ENCODE data around the gene GALNT1.

GALNT1 gene

GRCh38 chr18:35597758-35598157, 16.2 kb downstream of the GALNT1 start:
- H3K4me3 ChIP-seq (ENCODE audit: insufficient read depth, low read depth, low read length, poor library complexity, severe bottlenecking), result no peak overlapping the region
- DNase-seq, result no peak
- H3K9me3 ChIP-seq (ENCODE audit: control insufficient read depth, low read length), result no peaks in the 10 kb centered on the region
- no peak overlapping the region for H3K27ac ChIP-seq (ENCODE audit: insufficient read depth, low read length, poor library complexity, severe bottlenecking)
- H3K27me3 ChIP-seq (replicated peaks; ENCODE audit: control insufficient read depth, insufficient read depth, low read length, poor library complexity, severe bottlenecking), result no peaks in the 10 kb centered on the region
- no peaks in the 10 kb centered on the region for H3K36me3 ChIP-seq (ENCODE audit: control insufficient read depth, insufficient read depth, low read length)
- no peaks in the 10 kb centered on the region for H3K4me1 ChIP-seq (ENCODE audit: control insufficient read depth, insufficient read depth, low read length, poor library complexity, severe bottlenecking)

GRCh38 chr18:35602193-35602820, 20.8 kb downstream of the GALNT1 start:
- Histone ChIP-seq H3K27me3 (replicated peaks; ENCODE audit: control insufficient read depth, insufficient read depth, low read length, poor library complexity, severe bottlenecking) (no peaks in the 10 kb centered on the region), H3K9me3 (ENCODE audit: control insufficient read depth, low read length) (no peaks in the 10 kb centered on the region), H3K4me1 (ENCODE audit: control insufficient read depth, insufficient read depth, low read length, poor library complexity, severe bottlenecking) (no peaks in the 10 kb centered on the region), H3K27ac (ENCODE audit: insufficient read depth, low read length, poor library complexity, severe bottlenecking) (no peak overlapping the region), H3K36me3 (ENCODE audit: control insufficient read depth, insufficient read depth, low read length) (no peaks in the 10 kb centered on the region), H3K4me3 (ENCODE audit: insufficient read depth, low read depth, low read length, poor library complexity, severe bottlenecking) (no peak overlapping the region)
- no peak for DNase-seq

GRCh38 chr18:35603008-35603407, 21.5 kb downstream of the GALNT1 start:
- Histone ChIP-seq H3K9me3 (ENCODE audit: control insufficient read depth, low read length) (no peaks in the 10 kb centered on the region), H3K4me3 (ENCODE audit: insufficient read depth, low read depth, low read length, poor library complexity, severe bottlenecking) (no peak overlapping the region), H3K36me3 (ENCODE audit: control insufficient read depth, insufficient read depth, low read length) (no peaks in the 10 kb centered on the region), H3K27me3 (replicated peaks; ENCODE audit: control insufficient read depth, insufficient read depth, low read length, poor library complexity, severe bottlenecking) (no peaks in the 10 kb centered on the region), H3K4me1 (ENCODE audit: control insufficient read depth, insufficient read depth, low read length, poor library complexity, severe bottlenecking) (no peaks in the 10 kb centered on the region), H3K27ac (ENCODE audit: insufficient read depth, low read length, poor library complexity, severe bottlenecking) (no peak overlapping the region)
- no peak for DNase-seq

GRCh38 chr18:35603528-35603927, 22.0 kb downstream of the GALNT1 start:
- no peaks in the 10 kb centered on the region for H3K27me3 ChIP-seq (replicated peaks; ENCODE audit: control insufficient read depth, insufficient read depth, low read length, poor library complexity, severe bottlenecking)
- H3K27ac ChIP-seq (ENCODE audit: insufficient read depth, low read length, poor library complexity, severe bottlenecking), result no peak overlapping the region
- no peaks in the 10 kb centered on the region for H3K36me3 ChIP-seq (ENCODE audit: control insufficient read depth, insufficient read depth, low read length)
- H3K4me1 ChIP-seq (ENCODE audit: control insufficient read depth, insufficient read depth, low read length, poor library complexity, severe bottlenecking), result no peaks in the 10 kb centered on the region
- H3K4me3 ChIP-seq (ENCODE audit: insufficient read depth, low read depth, low read length, poor library complexity, severe bottlenecking), result no peak overlapping the region
- DNase-seq, result no peak
- no peaks in the 10 kb centered on the region for H3K9me3 ChIP-seq (ENCODE audit: control insufficient read depth, low read length)

GRCh38 chr18:35604369-35604768, 22.8 kb downstream of the GALNT1 start:
- no peaks in the 10 kb centered on the region for H3K9me3 ChIP-seq (ENCODE audit: control insufficient read depth, low read length)
- no peaks in the 10 kb centered on the region for H3K36me3 ChIP-seq (ENCODE audit: control insufficient read depth, insufficient read depth, low read length)
- no peak overlapping the region for H3K4me3 ChIP-seq (ENCODE audit: insufficient read depth, low read depth, low read length, poor library complexity, severe bottlenecking)
- no peak for DNase-seq
- no peak overlapping the region for H3K27ac ChIP-seq (ENCODE audit: insufficient read depth, low read length, poor library complexity, severe bottlenecking)
- no peaks in the 10 kb centered on the region for H3K4me1 ChIP-seq (ENCODE audit: control insufficient read depth, insufficient read depth, low read length, poor library complexity, severe bottlenecking)
- H3K27me3 ChIP-seq (replicated peaks; ENCODE audit: control insufficient read depth, insufficient read depth, low read length, poor library complexity, severe bottlenecking), result no peaks in the 10 kb centered on the region

GRCh38 chr18:35605686-35606417, 24.3 kb downstream of the GALNT1 start:
- H3K4me1 ChIP-seq (ENCODE audit: control insufficient read depth, insufficient read depth, low read length, poor library complexity, severe bottlenecking), result no peaks in the 10 kb centered on the region
- DNase-seq, result no peak
- no peaks in the 10 kb centered on the region for H3K36me3 ChIP-seq (ENCODE audit: control insufficient read depth, insufficient read depth, low read length)
- no peak overlapping the region for H3K27ac ChIP-seq (ENCODE audit: insufficient read depth, low read length, poor library complexity, severe bottlenecking)
- no peak overlapping the region for H3K4me3 ChIP-seq (ENCODE audit: insufficient read depth, low read depth, low read length, poor library complexity, severe bottlenecking)
- H3K27me3 ChIP-seq (replicated peaks; ENCODE audit: control insufficient read depth, insufficient read depth, low read length, poor library complexity, severe bottlenecking), result no peaks in the 10 kb centered on the region
- H3K9me3 ChIP-seq (ENCODE audit: control insufficient read depth, low read length), result no peaks in the 10 kb centered on the region

GRCh38 chr18:35609236-35609635, 27.7 kb downstream of the GALNT1 start:
- H3K27me3 ChIP-seq (replicated peaks; ENCODE audit: control insufficient read depth, insufficient read depth, low read length, poor library complexity, severe bottlenecking), result no peaks in the 10 kb centered on the region
- H3K36me3 ChIP-seq (ENCODE audit: control insufficient read depth, insufficient read depth, low read length), result no peaks in the 10 kb centered on the region
- no peak for DNase-seq
- no peaks in the 10 kb centered on the region for H3K4me1 ChIP-seq (ENCODE audit: control insufficient read depth, insufficient read depth, low read length, poor library complexity, severe bottlenecking)
- H3K4me3 ChIP-seq (ENCODE audit: insufficient read depth, low read depth, low read length, poor library complexity, severe bottlenecking), result no peak overlapping the region
- no peaks in the 10 kb centered on the region for H3K9me3 ChIP-seq (ENCODE audit: control insufficient read depth, low read length)
- no peak overlapping the region for H3K27ac ChIP-seq (ENCODE audit: insufficient read depth, low read length, poor library complexity, severe bottlenecking)

GRCh38 chr18:35610089-35610488, 28.5 kb downstream of the GALNT1 start:
- Histone ChIP-seq H3K9me3 (ENCODE audit: control insufficient read depth, low read length) (no peaks in the 10 kb centered on the region), H3K4me1 (ENCODE audit: control insufficient read depth, insufficient read depth, low read length, poor library complexity, severe bottlenecking) (no peaks in the 10 kb centered on the region), H3K27ac (ENCODE audit: insufficient read depth, low read length, poor library complexity, severe bottlenecking) (no peak overlapping the region), H3K4me3 (ENCODE audit: insufficient read depth, low read depth, low read length, poor library complexity, severe bottlenecking) (no peak overlapping the region), H3K36me3 (ENCODE audit: control insufficient read depth, insufficient read depth, low read length) (no peaks in the 10 kb centered on the region), H3K27me3 (replicated peaks; ENCODE audit: control insufficient read depth, insufficient read depth, low read length, poor library complexity, severe bottlenecking) (no peaks in the 10 kb centered on the region)
- DNase-seq, result no peak

- H3K27me3 ChIP-seq (replicated peaks; ENCODE audit: control insufficient read depth, insufficient read depth, low read length, poor library complexity, severe bottlenecking), result no peaks in the 10 kb centered on the region
- H3K4me3 ChIP-seq (ENCODE audit: insufficient read depth, low read depth, low read length, poor library complexity, severe bottlenecking), result no peak overlapping the region
Observed at GRCh38 chr18:35610724-35611123, 29.2 kb downstream of the GALNT1 start.

GRCh38 chr18:35611518-35611917, 30.0 kb downstream of the GALNT1 start:
- no peak for DNase-seq
- H3K4me3 ChIP-seq (ENCODE audit: insufficient read depth, low read depth, low read length, poor library complexity, severe bottlenecking), result no peak overlapping the region
- H3K27ac ChIP-seq (ENCODE audit: insufficient read depth, low read length, poor library complexity, severe bottlenecking), result no peak overlapping the region
- H3K9me3 ChIP-seq (ENCODE audit: control insufficient read depth, low read length), result no peaks in the 10 kb centered on the region
- peaks cover 4% of the 10 kb centered on the region for H3K4me1 ChIP-seq (ENCODE audit: control insufficient read depth, insufficient read depth, low read length, poor library complexity, severe bottlenecking)
- no peaks in the 10 kb centered on the region for H3K27me3 ChIP-seq (replicated peaks; ENCODE audit: control insufficient read depth, insufficient read depth, low read length, poor library complexity, severe bottlenecking)
- H3K36me3 ChIP-seq (ENCODE audit: control insufficient read depth, insufficient read depth, low read length), result no peaks in the 10 kb centered on the region

More at GRCh38 chr18:35610724-35611123, 29.2 kb downstream of the GALNT1 start:
- no peak for DNase-seq
- Histone ChIP-seq H3K27ac (ENCODE audit: insufficient read depth, low read length, poor library complexity, severe bottlenecking) (no peak overlapping the region), H3K4me1 (ENCODE audit: control insufficient read depth, insufficient read depth, low read length, poor library complexity, severe bottlenecking) (no peaks in the 10 kb centered on the region), H3K36me3 (ENCODE audit: control insufficient read depth, insufficient read depth, low read length) (no peaks in the 10 kb centered on the region), H3K9me3 (ENCODE audit: control insufficient read depth, low read length) (no peaks in the 10 kb centered on the region)
